HT-29 (cell line): ENCODE results near the gene ZNF212. TPM values are rescaled to one million over a fixed set of nuclear protein-coding genes. Genes with fewer than 3 reads are reported as not detected.
A peak's percentile ranks its signal among the peaks of the same experiment; 100 is the strongest.
"Not testable (repeated sequence)": the region's sequence is repeated elsewhere in the genome, so short reads cannot be mapped to it uniquely, and the experiment has no call there.

Experiments used
- DNase-seq: peaks from one replicate; pipeline ENCODE4 v3.0.0-alpha.2; 2015; ENCODE audit warnings: low spot score
- total RNA-seq: library from RNA; depleted of rRNA; stranded (reverse); fragments of >200 nt; shearing (Covaris generic); gene quantifications from 2 replicates; pipeline ENCODE4 v1.2.3, GENCODE V29; 2014

ZNF212 gene
- total RNA-seq, 1 experiment from 2014 or later: 20.9 TPM

GRCh38 chr7:149218469-149219420 is 20.7 kb upstream of the ZNF212 start:
- no peak for DNase-seq

GRCh38 chr7:149220534-149220933 is 18.9 kb upstream of the ZNF212 start:
- DNase-seq: no peak

DNA sequence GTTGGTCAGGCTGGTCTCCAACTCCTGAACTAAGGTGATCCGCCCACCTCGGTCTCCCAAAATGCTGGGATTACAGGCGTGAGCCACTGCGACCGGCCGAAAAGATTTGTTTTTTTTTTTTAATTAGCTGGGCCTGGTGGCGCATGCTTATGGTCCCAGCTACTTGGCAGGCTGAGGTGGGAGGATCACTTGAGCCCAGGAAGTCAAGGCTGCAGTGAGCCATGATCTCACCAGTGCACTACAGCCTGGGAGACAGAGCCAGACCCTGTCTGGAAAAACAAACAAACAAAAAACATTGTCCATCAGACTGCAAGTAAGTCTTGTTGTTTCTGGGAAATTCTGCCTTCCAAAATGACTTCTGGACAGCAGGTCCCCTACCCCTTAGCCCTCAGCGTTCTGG is 16.3 kb upstream of the ZNF212 start:
- no peak for DNase-seq

DNA sequence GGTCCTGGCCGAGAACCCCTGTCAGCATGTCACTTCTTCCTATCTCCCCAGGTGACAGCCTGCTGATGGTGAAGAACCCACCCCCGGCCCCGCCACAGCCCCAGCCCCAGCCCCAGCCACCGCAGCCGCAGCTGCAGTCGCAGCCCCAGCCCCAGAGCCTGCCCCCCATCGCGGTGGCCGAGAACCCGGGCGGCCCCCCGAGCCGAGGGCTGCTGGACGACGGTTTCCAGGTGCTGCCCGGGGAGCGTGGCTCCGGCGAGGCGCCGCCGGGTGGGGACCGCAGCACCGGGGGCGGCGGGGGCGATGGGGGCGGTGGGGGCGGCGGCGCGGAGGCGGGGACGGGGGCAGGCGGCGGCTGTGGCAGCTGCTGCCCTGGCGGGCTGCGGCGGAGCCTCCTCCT is 15.7 kb upstream of the ZNF212 start:
- DNase-seq: no peak

GRCh38 chr7:149224352-149224751 is 15.1 kb upstream of the ZNF212 start:
- DNase-seq: no peak

GRCh38 chr7:149225106-149225505 is 14.3 kb upstream of the ZNF212 start:
- no peak for DNase-seq

DNA sequence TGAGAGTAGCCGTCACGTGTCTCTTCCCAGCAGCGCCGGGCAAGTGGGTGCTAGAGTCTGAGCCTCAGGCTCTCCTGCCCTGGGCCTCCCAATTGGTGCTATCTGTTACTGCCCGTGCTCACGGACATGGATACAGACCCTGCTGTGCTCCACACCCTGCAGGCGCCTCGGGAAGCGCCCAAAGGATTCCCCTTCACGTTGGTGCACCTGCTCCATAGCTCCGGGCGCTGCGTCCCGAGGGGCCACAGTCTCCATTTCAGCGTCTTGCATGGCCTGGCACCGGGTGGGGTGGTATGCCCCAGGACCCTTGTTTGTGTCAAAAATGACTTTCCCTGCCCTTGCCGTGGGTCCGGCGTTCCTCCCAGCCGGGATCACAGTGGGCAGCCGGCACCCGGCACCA is 13.8 kb upstream of the ZNF212 start:
- DNase-seq: no peak

- DNase-seq: not testable (repeated sequence)
Observed at GRCh38 chr7:149226366-149226765, 13.1 kb upstream of the ZNF212 start.

DNA sequence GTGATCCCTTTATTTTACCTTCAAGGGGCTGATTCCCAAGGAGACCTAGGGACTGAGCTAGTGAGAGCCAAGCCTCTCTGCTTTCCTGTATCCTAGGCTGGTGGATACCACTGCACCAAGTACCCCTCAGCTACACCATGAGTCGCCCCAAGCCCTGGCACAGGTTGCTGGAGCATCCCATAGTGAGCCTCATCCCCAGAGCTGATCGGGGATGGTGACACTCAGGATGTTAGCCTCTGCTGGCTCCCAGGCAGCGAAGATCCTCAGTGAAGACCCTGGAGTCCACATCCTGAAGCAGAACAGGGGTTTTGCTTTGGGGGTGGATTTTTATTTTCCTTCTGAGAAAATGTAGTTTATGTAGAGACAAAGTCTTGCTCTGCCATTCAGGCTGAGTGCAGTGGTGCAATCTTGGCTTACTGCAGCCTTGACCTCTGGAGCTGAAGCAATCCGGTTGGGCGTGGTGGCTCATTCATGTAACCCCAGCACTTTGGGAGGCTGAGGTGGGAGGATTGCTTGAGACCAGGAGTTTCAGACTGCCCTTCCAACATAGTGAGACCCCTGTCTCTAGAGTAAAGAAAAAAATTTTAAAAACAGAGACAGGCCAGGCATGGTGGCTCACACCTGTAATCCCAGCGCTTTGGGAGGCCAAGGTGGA is 12.5 kb upstream of the ZNF212 start:
- DNase-seq: no peak

DNA sequence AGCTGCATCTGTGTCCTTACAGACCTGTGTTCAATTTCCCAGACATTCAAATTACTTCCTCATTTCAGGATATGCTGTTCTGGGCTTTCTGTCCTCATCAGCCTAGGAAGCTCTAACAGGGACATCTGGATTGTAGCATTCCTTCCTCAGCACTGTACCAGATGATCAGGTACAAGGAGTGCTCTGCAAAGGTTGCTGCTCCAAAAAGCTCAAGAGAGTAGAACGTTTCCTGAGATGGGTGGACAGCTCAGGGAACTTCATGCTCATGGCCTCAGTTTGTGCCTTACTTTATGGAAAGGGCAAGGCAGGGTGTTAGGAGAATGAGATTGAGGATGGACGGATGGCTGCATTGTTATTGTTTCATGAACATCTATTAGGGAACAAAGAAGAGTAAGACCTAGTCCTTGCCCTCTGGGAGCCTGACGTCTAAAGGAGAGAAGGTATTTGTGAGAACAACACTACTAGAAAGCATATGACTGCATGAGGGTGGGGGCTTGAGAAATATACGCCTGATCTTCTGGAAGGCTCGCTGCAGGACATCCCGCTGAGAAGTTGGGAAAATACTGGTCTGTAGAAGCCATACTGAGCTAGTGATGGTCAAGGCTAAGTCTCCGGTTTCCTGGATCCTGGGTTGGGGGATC is 10.5 kb upstream of the ZNF212 start:
- peak; percentile 34 for DNase-seq

DNA sequence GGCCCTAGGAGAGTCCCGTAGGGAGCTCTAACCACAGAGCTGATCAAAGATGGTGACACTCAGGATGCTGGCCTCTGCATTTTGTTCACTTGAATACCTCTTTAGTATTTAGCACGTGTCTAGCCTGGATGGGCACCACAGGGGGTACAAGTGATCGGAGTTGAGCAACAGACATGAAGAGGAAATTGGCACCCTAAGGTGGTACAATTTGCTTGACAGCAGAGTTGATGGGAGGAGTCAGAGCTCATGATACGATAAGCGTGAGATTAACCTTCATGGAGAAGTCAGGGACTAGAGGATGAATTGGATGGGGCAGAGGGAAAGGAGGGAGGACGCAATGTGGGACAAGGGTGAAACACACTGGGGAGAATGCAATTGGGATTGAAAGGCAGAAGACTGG is 9.9 kb upstream of the ZNF212 start:
- DNase-seq: no peak

DNA sequence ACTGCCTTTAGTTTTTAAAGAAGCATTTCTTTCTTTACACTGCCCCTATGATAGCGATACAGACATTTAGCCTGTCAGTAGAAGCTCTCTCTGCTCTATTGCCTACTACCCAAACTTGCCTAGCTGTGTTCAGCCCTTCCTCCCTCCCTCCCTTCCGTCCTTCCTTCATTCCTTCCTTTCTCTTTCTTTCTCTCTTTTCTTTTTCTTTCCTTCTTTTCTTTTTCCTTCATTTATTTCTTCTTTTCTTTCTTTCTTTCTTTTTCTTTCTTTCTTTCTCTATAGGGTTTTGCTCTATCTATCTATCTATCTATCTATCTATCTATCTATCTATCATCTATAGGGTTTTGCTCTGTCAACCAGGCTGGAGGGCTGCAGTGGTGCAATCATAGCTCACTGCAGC is 7.1 kb upstream of the ZNF212 start:
- no peak for DNase-seq

DNA sequence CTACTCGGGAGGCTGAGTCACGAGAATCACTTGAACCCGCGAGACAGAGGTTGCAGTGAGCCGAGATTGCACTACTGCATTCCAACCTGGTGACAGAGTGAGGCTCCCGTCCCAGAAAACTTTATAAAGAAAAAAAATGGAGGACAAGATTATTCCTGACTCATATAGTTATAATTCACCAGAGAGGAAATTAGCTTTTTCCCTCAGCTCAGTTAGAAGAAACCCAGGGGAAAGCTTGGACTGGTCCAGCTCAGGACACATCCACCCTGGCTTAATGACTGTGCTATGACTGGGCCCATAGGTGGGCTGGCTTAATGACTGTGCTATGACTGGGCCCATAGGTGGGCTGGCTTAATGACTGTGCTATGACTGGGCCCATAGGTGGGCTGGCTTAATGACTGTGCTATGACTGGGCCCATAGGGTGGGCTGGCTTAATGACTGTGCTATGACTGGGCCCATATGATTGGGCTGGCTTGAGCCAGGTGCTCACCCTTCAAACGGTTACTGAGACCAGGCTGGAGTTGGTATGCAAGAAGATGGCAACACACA is 5.7 kb upstream of the ZNF212 start:
- not testable (repeated sequence) for DNase-seq

DNA sequence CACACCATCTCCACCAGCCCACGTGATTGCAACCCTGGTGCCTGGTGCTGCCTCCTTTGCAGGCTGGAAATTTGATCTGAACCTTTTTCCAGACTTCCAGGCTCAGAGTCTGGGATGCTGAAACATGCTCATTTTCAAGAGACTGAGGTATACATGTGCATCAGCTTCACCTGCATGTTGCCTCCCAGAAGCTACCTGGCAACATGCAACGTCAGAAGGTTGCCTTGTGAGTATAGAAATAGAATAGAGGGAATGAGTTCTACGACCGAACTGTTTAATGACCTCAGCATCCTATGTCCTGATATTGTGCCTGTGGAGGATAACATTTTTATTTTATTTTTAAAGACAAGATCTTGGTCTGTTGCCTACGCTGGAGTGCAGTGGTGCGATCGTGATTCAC is 1.9 kb upstream of the ZNF212 start:
- no peak for DNase-seq

GRCh38 chr7:149238051-149238450 is 1.4 kb upstream of the ZNF212 start:
- DNase-seq: peak; percentile 91

GRCh38 chr7:149240637-149241036 is 1.2 kb downstream of the ZNF212 start:
- DNase-seq: no peak

- no peak for DNase-seq
Observed at GRCh38 chr7:149241696-149242095, 2.2 kb downstream of the ZNF212 start.

DNA sequence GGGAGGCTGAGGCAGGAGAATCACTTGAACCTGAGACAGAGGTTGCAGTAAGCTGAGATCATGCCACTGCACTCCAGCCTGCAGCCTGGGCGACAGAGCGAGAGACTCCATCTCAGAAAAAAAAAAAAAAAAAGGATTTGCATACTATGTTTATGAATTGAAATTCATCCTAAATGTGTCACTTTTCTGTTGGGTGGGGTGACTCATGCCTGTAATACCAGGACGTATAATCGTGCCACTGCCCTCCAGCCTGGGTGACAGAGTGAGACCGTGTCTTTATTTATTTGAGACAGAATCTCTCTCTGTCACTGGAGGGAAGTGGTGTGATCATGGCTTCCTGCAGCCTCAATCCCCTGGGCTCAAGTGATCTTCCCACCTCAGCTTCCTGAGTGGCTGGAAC is 5.8 kb downstream of the ZNF212 start:
- no peak for DNase-seq

DNA sequence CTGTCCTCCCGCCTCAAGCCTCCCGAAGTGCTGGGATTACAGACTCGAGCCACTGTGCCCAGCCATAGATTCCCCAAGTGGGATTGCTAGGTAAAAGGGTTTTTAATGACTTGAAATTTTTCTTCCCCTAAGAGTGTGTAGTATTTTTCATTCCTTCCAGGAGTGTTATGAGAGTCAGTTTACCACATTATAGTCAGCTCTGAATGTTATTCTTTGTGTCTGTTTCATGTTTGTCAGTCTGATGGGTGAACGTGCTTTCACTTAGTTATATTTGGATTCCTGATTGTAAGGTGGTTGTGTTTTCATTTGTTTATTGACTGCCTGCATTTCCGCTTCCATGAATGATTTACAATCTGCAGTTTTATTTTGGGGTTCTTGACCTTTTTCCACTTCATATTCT is 6.3 kb downstream of the ZNF212 start:
- no peak for DNase-seq

- no peak for DNase-seq
Observed at GRCh38 chr7:149248777-149249176, 9.3 kb downstream of the ZNF212 start.

GRCh38 chr7:149250151-149250550 is 10.7 kb downstream of the ZNF212 start:
- not testable (repeated sequence) for DNase-seq

DNA sequence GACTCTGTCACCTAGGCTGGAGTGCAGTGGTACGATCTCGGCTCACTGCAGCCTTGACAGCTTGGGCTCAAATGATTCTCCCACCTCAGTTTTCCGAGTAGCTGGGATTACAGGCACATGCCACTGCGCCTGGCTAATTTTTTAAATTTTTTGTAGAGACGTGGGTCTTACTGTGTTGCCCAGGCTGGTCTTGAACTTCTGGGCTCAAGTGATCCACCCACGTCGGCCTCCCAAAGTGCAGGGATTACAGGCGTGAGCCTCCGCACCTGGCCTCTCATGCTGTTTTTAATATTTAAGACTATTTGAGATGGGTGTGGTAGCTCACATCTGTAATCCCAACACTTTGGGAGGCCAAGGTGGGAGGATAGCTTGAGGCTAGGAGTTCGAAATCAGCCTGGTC is 12.1 kb downstream of the ZNF212 start:
- DNase-seq: not testable (repeated sequence)
